GM18499 (cell line): Measurements from ENCODE around the gene LILRB2.
"Not testable (repeated sequence)": the region's sequence is repeated elsewhere in the genome, so short reads cannot be mapped to it uniquely, and the experiment has no call there.

Experiments used
- ATAC-seq: cut with Tn5 transposase; IDR thresholded peaks from one replicate; pipeline ENCODE4 v1.9.1; 2021; ENCODE audit warnings: moderate number of reproducible peaks; ENCODE audit not compliant: insufficient read depth, unreplicated experiment

The LILRB2 gene

GRCh38 chr19:54281007-54281728 is at the start of gene LILRB2:
Gene LILRB2, minus strand, starts transcription at chr19:54281110. Its CDS starts 614 bp downstream, at chr19:54280496.
- ATAC-seq: no peak

DNA sequence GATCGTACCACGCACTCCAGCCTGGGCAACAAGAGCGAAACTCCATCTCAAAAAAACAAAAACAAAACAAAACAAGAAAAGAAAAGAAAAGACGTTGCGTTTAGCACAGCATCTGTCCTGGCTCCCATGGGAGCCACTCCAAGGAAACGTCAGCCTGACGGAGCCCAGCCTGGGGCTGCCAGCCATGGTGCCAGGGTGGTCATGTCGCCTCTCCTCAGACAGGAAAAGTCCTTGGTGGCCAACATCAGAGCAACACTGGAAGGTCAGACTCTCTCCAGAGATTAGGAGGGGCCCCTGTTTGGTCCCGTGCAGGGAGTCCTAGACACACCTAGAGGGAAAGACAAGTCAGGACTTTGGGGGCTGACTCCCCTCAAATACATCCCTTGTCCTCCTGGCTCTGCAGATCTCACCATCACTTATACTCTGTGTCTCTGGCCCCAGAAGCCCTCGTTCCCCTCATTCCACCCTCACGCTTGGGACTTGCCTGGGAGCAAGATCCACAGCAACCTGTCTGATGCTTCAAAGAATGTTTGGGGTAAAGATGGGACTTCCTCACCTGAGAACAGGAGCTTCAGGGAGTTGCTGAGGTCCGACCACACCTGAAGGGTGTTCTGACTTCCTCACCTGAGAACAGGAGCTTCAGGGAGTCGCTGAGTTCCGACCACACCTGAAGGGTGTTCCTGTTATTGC is 48.7 kb upstream of the LILRB2 start:
- no peak for ATAC-seq

DNA sequence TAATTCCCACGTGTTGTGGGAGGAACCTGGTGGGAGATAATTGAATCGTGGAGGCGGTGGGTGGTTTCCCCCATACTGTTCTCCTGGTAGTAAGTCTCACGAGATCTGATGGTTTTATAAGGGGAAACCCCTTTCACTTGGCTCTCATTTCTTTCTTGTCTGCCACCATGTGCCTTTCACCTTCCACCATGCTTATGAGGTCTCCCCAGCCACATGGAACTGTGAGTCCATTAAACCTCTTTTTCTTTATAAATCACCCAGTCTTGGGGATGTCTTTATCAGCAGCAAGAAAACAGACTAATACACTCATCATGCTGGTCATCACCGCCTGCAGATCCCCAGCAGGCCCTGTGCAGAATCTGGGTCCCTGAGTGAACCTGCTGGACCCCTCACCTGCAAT is 47.9 kb upstream of the LILRB2 start:
- not testable (repeated sequence) for ATAC-seq

GRCh38 chr19:54325631-54326030 is 44.7 kb upstream of the LILRB2 start:
- ATAC-seq: no peak

GRCh38 chr19:54325194-54325621 is 44.3 kb upstream of the LILRB2 start:
- ATAC-seq: no peak

- ATAC-seq: no peak
These were observed 43.2 kb upstream of the LILRB2 start for GRCh38 chr19:54324071-54324470.

DNA sequence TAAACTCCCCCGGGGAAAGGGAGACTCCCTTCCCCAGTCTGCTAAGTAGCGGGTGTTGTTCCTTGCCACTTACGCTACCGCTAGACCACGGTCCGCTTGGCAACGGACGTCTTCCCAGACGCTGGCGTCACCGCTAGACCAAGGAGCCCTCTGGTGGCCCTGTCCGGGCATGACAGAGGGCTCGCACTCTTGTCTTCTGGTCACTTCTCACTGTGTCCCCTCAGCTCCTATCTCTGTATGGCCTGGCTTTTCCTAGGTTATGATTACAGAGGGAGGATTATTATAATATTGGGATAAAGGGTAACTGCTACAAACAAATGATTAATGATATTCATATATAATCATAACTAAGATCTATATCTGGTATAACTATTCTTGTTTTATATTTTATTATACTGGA is 42.0 kb upstream of the LILRB2 start:
- ATAC-seq: not testable (repeated sequence)

GRCh38 chr19:54322295-54322694 is 41.4 kb upstream of the LILRB2 start:
- not testable (repeated sequence) for ATAC-seq

GRCh38 chr19:54319892-54320670 is 39.2 kb upstream of the LILRB2 start:
- no peak for ATAC-seq

- no peak for ATAC-seq
These were observed 38.1 kb upstream of the LILRB2 start for GRCh38 chr19:54319049-54319448.

DNA sequence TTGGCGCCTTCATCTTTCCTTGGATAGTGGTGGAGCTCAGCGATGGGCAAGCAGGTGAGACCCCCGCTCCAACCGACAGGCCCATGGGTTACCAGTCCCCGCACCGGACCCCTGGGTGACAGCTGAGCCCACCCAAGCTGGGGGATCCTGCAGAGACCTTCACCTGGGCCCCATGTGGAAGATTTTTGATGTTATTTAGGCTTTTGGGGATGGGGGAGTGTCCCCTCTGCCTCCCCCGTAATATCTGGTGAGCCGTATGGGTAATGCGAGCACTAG is 37.0 kb upstream of the LILRB2 start:
- no peak for ATAC-seq

GRCh38 chr19:54317108-54317964 is 36.4 kb upstream of the LILRB2 start:
- ATAC-seq: no peak

DNA sequence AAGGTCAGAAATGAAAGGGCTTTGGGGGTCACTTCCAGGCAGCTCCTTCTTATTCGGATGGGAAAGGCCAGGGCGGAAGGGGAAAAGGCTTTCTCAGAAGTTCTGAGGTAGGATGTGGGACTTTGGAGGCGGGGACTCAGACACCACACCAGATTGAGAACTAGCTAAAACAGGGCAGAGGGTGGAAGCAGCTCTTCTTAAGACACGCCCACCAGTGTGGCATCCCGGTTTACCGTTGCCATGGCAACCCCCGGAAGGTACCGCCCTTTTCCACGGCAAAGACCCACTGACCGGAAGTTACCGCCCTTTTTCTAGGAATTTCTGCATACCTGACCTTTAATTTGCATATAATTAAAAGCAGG is 35.8 kb upstream of the LILRB2 start:
- ATAC-seq: no peak

DNA sequence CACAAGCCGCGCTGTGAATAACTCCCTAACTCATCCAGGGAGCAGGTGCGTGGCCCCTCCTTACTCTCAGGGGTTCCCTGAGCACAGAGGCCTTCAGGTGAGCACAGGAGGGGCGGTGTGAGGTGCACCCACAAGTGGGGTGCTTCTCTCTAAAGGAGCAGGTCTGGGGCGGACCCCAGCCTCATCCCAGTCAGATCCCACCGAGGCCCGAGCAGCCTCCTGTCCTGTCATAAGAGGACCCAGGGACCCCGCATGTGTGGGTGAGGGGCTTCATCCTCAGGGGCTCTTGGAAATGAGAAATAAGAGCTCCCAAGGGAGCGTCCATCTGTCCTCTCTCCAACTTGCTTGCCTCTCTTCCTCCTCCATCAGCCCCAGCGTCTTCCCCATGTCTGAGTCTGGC is 35.0 kb upstream of the LILRB2 start:
- no peak for ATAC-seq

- ATAC-seq: no peak
These were observed 31.8 kb upstream of the LILRB2 start, which contains the start of gene LILRA5 for GRCh38 chr19:54312436-54313377. Gene LILRA5, minus strand, starts transcription at chr19:54313166. Its CDS starts 147 bp downstream, at chr19:54313019.

DNA sequence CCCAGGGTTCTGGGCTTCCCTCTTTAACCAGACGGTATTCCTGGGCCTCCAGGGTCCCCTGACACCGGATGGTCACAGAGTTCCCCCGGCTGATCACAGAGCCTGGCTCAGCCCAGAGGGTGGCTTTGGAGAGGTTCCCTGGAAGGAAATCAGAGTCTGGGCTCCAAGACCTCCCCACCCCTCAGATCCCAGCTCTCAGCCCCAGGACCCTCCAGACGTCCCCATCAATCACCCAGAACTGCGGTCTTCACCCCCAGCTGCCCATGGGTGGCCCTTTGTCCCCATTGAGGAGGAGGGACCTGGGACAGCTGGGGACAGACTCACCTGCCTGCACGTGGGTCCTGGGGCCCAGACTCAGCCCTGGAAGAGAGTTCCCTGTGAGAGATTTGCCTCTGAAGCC is 31.1 kb upstream of the LILRB2 start:
- ATAC-seq: no peak

DNA sequence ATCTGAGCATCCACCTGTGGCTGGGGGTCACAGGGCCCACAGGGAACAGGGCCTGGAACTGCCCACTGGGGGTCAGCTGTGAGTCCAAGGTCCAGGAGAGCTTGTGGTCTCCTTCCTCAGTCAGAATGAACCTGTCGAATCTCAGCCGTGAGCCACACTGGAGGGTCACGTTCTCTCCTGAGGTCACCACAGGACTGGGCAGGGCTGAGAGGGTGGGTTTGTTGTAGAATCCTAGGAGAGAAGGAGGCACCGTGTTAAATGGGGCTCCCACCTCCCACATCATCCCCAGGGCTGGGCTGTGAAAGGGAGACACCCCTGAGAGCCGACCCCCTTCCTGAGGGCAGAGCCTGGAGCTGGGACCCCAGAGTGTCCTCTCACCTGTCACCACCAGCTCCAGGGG is 30.6 kb upstream of the LILRB2 start:
- ATAC-seq: no peak

- ATAC-seq: no peak
These were observed 29.6 kb upstream of the LILRB2 start for GRCh38 chr19:54310543-54310942.

DNA sequence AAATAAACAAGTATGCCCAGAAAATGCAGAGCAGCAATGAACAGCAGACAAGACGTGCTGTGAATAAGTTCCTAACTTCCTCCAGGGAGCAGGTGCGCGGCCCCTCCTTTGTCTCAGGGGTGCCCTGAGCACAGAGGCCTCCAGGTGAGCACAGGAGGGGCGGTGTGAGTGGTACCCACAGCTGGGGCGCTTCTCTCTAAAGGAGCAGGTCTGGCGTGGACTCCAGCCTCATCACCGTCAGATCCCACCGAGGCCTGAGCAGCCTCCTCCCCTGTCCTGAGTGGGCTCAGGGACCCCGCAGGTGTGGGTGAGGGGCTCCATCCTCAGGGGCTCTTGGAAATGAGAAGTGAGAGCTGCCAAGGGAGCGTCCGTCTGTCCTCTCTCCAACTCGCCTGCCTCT is 28.9 kb upstream of the LILRB2 start:
- no peak for ATAC-seq
